K562 (cell line): ENCODE results near the gene DTX1. TPM values are rescaled to one million over a fixed set of nuclear protein-coding genes. Genes with fewer than 3 reads are reported as not detected.

Experiments used
- ATAC-seq: fragments of 200-7000 bp; cut with Tn5 transposase; 3 replicates; pipeline ENCODE4 v1.9.1; 2020; ENCODE audit warnings: moderate library complexity
- BruUV-seq: library from RNA; stranded (reverse); fragments of 400-500 nt; replicated peaks from 2 replicates; lab custom pipeline; 2021; lab: Mats Ljungman, UMichigan
- CTCF ChIA-PET: fragments of 300-600 bp; formaldehyde crosslinking; extraction: SDS; loops from one replicate; lab custom pipeline; 2021; ENCODE audit warnings: low intra/inter-chr PET ratio; lab: Yijun Ruan, JAX
- POLR2A ChIA-PET: fragments of 300-600, 350-650 bp; sonication (Branson Sonifier 250); formaldehyde crosslinking; extraction: SDS; loops from one replicate; lab custom pipeline; 2021; ENCODE audit warnings: antibody characterized with exemption, inconsistent platforms; lab: Yijun Ruan, JAX
- DNase-seq, 4 experiments: peaks; one replicate each; pipeline versions ENCODE4 v3.0.0 to v3.0.0-alpha.2; 2011 to 2018; ENCODE audit warnings: low spot score in 3 of 4, mixed read lengths in 3 of 4; ENCODE audit errors: extremely low read depth in 1 of 4
- FAIRE-seq: peaks from 2 replicates; lab custom pipeline; 2011; peaks lifted over from hg19 to GRCh38; lab: Jason Lieb, UNC
- H2AFZ ChIP-seq: 2 replicates; pipeline ENCODE4 v1.6.0; 2011; ENCODE audit warnings: low read depth, low read length, control low read depth, inconsistent platforms
- H3K27ac ChIP-seq: fragments of 200-600 bp; 3 replicates; pipeline ENCODE4 v1.8.0; 2011; ENCODE audit warnings: low read depth, mild to moderate bottlenecking, control low read depth, inconsistent platforms, low read length, moderate library complexity, mixed read lengths; ENCODE audit errors: extremely low read depth
- H3K27me3 ChIP-seq, 2 experiments: fragments of 300-600 bp in 1 of 2; 2 replicates in 1 of 2; 3 replicates in 1 of 2; pipeline versions ENCODE4 v1.6.0 to v1.8.0; 2011; ENCODE audit warnings: inconsistent platforms in 2 of 2, low read length in 2 of 2, mild to moderate bottlenecking in 1 of 2, mixed read lengths in 1 of 2, moderate library complexity in 1 of 2; ENCODE audit not compliant: control insufficient read depth in 2 of 2, insufficient read depth in 2 of 2
- H3K36me3 ChIP-seq: fragments of 300-600 bp; 3 replicates; pipeline ENCODE4 v1.8.0; 2011; ENCODE audit warnings: mild to moderate bottlenecking, low read length, inconsistent platforms; ENCODE audit not compliant: control insufficient read depth, insufficient read depth
- H3K4me1 ChIP-seq, 2 experiments: fragments of 200-600 bp in 1 of 2; replicated peaks in 1 of 2; 2 replicates in 1 of 2; 3 replicates in 1 of 2; pipeline versions ENCODE4 v1.5.1 to v1.8.0; 2011; ENCODE audit warnings: inconsistent platforms in 2 of 2, low read length in 2 of 2, mild to moderate bottlenecking in 1 of 2, mixed read lengths in 1 of 2, moderate library complexity in 1 of 2; ENCODE audit not compliant: control insufficient read depth in 2 of 2, insufficient read depth in 2 of 2
- H3K4me2 ChIP-seq: 2 replicates; pipeline ENCODE4 v1.6.1; 2011; ENCODE audit warnings: low read length, control low read depth, inconsistent platforms, mixed read lengths; ENCODE audit not compliant: insufficient read depth
- H3K4me3 ChIP-seq: fragments of 200-600 bp; sonication (generic), shearing (Covaris generic); 2 replicates; pipeline ENCODE4 v1.5.1; 2016; ENCODE audit warnings: control low read depth, inconsistent platforms
- H3K79me2 ChIP-seq: fragments of 200-600 bp; 3 replicates; pipeline ENCODE4 v1.8.0; 2011; ENCODE audit warnings: low read length, inconsistent platforms; ENCODE audit not compliant: control insufficient read depth, insufficient read depth
- H3K9ac ChIP-seq, 2 experiments: 2 replicates each; pipeline versions ENCODE4 v1.6.0 to v1.6.1; 2011; ENCODE audit warnings: low read depth in 2 of 2, low read length in 2 of 2, control low read depth in 1 of 2, inconsistent platforms in 1 of 2, mild to moderate bottlenecking in 1 of 2, mixed read lengths in 1 of 2; ENCODE audit not compliant: insufficient read depth in 1 of 2
- H3K9me1 ChIP-seq: one replicate; pipeline ENCODE4 v1.6.0; 2011; ENCODE audit warnings: inconsistent platforms, mild to moderate bottlenecking, low read length, moderate library complexity; ENCODE audit not compliant: control insufficient read depth, insufficient read depth
- H3K9me3 ChIP-seq: replicated peaks from 2 replicates; pipeline ENCODE4 v1.5.1; 2011; ENCODE audit warnings: low read depth, low read length, inconsistent platforms; ENCODE audit not compliant: control insufficient read depth, insufficient read depth
- H4K20me1 ChIP-seq: replicated peaks from 2 replicates; pipeline ENCODE4 v1.6.1; 2011; ENCODE audit warnings: low read length, inconsistent platforms, mixed read lengths; ENCODE audit not compliant: control insufficient read depth, insufficient read depth
- ADNP ChIP-seq: fragments of 200-800 bp; sonication (Bioruptor generic); IDR thresholded peaks from 2 replicates; pipeline ENCODE4 v1.6.1; 2016; ENCODE audit warnings: missing genetic modification characterization, missing compliant biosample characterization
- BCOR ChIP-seq: fragments of 450-650 bp; IDR thresholded peaks from 2 replicates; pipeline ENCODE4 v1.6.1; 2016
- CHD4 ChIP-seq: fragments of 200-600 bp; sonication (generic); IDR thresholded peaks from 3 replicates; pipeline ENCODE4 v1.6.1; 2012; ENCODE audit warnings: low read depth, mild to moderate bottlenecking, mixed read lengths, low read length, inconsistent platforms; ENCODE audit not compliant: insufficient read depth, insufficient replicate concordance, poor library complexity, severe bottlenecking
- COPS2 ChIP-seq: fragments of 450-650 bp; conservative IDR thresholded peaks from 2 replicates; pipeline ENCODE4 v1.6.1; 2016; ENCODE audit warnings: mild to moderate bottlenecking, moderate library complexity
- PHB ChIP-seq: fragments of 250-450 bp; sonication (Bioruptor Pico); IDR thresholded peaks from 2 replicates; pipeline ENCODE4 v1.5.0; 2021
- RBM25 ChIP-seq: fragments of 200-400 bp; formaldehyde crosslinking; IDR thresholded peaks from 2 replicates; pipeline ENCODE4 v1.6.1; 2018; ENCODE audit warnings: low read length, low read depth, moderate library complexity; ENCODE audit not compliant: severe bottlenecking
- TFAM ChIP-seq: fragments of 250-450 bp; sonication (Bioruptor Pico); conservative IDR thresholded peaks from 2 replicates; pipeline ENCODE4 v1.5.0; 2021; ENCODE audit warnings: mild to moderate bottlenecking, moderate library complexity
- ZNF699 ChIP-seq: fragments of 250-450 bp; sonication (Bioruptor Pico); IDR thresholded peaks from 2 replicates; pipeline ENCODE4 v1.8.0; 2021; ENCODE audit warnings: mild to moderate bottlenecking, moderate library complexity; ENCODE audit not compliant: insufficient replicate concordance
- ZNF778 ChIP-seq: fragments of 450-650 bp; formaldehyde crosslinking; IDR thresholded peaks from 2 replicates; pipeline ENCODE4 v1.4.0; 2020; ENCODE audit warnings: mild to moderate bottlenecking, moderate library complexity
- WGBS: fragments of 100-300 bp; shearing (Covaris generic); methylation state at CpG from one replicate; pipeline ENCODE4 v1.1.6; 2016; ENCODE audit warnings: low coverage, mixed read lengths; ENCODE audit not compliant: insufficient coverage; ENCODE audit errors: missing lambda C conversion rate; 5-methylcytosine and 5-hydroxymethylcytosine counted together
- in situ Hi-C: fragments of 300-500 bp; cut with MboI; formaldehyde crosslinking; loops from 4 replicates; pipeline ENCODE4 v1.15.0; 2018; ENCODE audit warnings: inconsistent platforms, mixed read lengths
- intact Hi-C: fragments of 100-400 bp; cut with micrococcal nuclease; formaldehyde crosslinking; loops from 2 replicates; pipeline ENCODE4 v1.14.2; 2022
- polyA plus RNA-seq, 8 experiments: library from polyadenylated mRNA; depleted of rRNA in 4 of 8; stranded (reverse) in 5 of 8; unstranded in 3 of 8; fragments of >200 nt; fragmentation: Nextera tagmentation in 2 of 8; fragmentation: Illumina TruSeq in 1 of 8; extraction: Ambion mirVana in 2 of 8; extraction: Trizol in 1 of 8; gene quantifications; 2 replicates each; pipeline versions ENCODE4 v1.2.1 to v1.2.3, GENCODE V29; 2011 to 2014; ENCODE audit warnings: inconsistent platforms in 1 of 8, missing spikeins in 1 of 8
- total RNA-seq, 7 experiments: library from RNA; depleted of rRNA in 6 of 7; stranded (reverse); fragments of >200 nt in 6 of 7; fragmentation: Illumina TruSeq in 2 of 7; extraction: Trizol in 2 of 7; gene quantifications; 2 replicates each; pipeline versions ENCODE4 v1.2.1 to v1.2.3, GENCODE V29; 2011 to 2021; ENCODE audit warnings: low replicate concordance in 1 of 7

DTX1 gene
- total and polyA plus RNA-seq, 9 of the 15 experiments (the other 6 are each of a cell fraction or from before 2014, with no cell fraction given): not detected

DNA sequence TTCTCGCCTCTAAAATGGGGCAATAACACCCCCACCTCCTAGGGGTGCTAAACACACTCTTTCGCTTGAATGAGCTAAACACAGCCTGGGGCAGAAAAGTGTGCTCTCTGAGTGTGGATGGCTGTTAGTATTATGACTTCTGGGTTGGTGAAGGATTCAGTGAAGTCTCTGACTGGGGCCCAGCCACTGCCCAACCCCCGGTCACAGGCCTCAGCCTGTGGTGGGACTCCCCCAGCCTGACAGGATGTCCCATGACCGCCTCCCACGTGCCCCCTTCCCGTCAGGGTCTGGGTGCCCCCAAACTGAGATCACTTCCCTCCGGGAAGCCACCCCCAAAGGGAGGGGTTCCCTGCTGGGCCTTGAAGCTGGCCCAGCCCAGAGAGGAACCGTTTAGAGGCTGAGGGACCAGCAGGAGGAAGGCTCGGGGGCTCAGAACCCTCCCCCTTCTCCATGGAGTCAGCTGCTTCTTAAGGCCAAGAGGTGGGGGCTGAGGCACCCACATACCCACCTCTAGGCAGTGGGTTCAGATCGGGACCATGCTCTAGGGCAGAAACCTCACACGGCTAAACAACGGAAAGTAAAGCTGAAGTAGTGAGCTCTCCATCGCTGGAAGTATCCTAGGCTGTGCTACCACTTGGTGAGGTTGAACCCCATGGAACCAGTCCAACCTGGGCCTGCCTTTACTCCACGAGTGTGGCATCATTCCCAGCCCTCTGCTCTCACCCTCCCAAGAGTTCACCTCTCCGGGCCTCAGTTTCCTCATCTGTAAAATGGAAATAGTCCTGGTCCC lies 13.8 kb downstream of the DTX1 start:
- Histone ChIP-seq H3K4me2 (no peak overlapping the region), H3K9me3 (no peaks in the 10 kb centered on the region), H3K79me2 (no peaks in the 10 kb centered on the region), H3K4me3 (no peak overlapping the region), H4K20me1 (peaks cover 19% of the 10 kb centered on the region; the same call in 1 of the 2 replicates), H2AFZ (no peak overlapping the region), H3K9me1 (no peaks in the 10 kb centered on the region), H3K9ac (no peak overlapping the region), H3K27ac (no peak overlapping the region), H3K27me3 (peaks cover 10 to 77% of the 10 kb centered on the region in 2 experiments), H3K4me1 (peaks cover 0 to 7% of the 10 kb centered on the region in 2 experiments; a peak in 1 of 5 replicates), H3K36me3 (no peaks in the 10 kb centered on the region)
- ATAC-seq: no peak
- no peak for FAIRE-seq
- in situ Hi-C loops (no loop called here), intact Hi-C loops (no loop called here)
- 4% methylated on average over 15 of the region's 15 CpGs for WGBS
- CTCF ChIA-PET: no interaction called here
- no peak for DNase-seq
- TF ChIP-seq COPS2: no peak
- TF ChIP-seq PHB (CRISPR knock-in tag): no peak
- TF ChIP-seq TFAM (CRISPR knock-in tag): no peak
- TF ChIP-seq RBM25: peak; percentile 81
- TF ChIP-seq BCOR: peak; percentile 77
- no peak for TF ChIP-seq ZNF699 (CRISPR knock-in tag)
- peak; percentile 44 for TF ChIP-seq CHD4
- no peak for TF ChIP-seq ZNF778
- peak; percentile 28; the same call in 1 of the 2 replicates for TF ChIP-seq ADNP (tag)
- no TSS peak for BruUV-seq
- POLR2A ChIA-PET: interaction anchor here (0.7 to 1.4 kb wide), 2 partner anchors 14 to 44 kb away, joined by 3 to 4 read pairs; no protein-coding TSS in a partner anchor
